GM12875 (cell line): Measurements from ENCODE around the gene HTD2.
A peak's percentile ranks its signal among the peaks of the same experiment; 100 is the strongest.

Experiments
- H3K4me3 ChIP-seq: one replicate; pipeline ENCODE4 v1.5.1; 2011; ENCODE audit warnings: low read depth, low read length, control low read depth
- TF ChIP-seq, protein P1 (sequence below): IDR thresholded peaks from 2 replicates; pipeline ENCODE4 v1.5.1; 2011; ENCODE audit warnings: low read depth, mild to moderate bottlenecking, control low read depth, inconsistent platforms, low read length, moderate library complexity, borderline replicate concordance; ENCODE audit not compliant: insufficient read depth

HTD2 gene

DNA sequence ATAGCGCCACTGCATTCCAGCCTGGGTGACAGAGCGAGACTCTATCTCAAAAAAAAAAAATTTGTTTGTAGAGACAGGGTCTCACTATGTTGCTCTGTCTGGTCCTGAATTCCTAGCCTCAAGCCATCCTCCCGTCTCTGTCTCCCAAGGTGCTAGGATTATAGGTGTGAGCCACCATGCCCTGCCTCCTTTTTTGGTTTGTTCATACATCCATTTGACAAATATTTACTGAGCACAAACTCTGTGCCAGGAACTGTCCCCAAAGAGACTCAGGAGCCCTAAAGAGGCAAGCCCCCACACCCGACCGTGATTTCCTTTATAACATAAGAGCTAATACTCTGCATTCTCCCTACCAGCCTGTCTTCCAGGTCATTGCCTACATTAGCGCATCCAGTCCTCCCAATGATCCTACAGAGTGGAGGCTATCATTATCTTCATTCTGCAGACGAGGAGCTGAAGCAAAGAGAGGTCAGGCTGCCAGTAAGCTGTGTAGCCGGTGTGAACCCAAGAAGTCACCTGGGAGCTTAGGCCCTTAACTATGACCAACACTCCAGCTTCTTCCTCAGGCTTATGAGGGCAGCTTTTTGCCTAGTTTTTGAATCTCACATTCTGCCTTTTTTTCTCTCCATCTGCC, 20.1 kb downstream of the HTD2 start:
- H3K4me3 ChIP-seq, result no peak overlapping the region
- TF ChIP-seq, protein P1, sequence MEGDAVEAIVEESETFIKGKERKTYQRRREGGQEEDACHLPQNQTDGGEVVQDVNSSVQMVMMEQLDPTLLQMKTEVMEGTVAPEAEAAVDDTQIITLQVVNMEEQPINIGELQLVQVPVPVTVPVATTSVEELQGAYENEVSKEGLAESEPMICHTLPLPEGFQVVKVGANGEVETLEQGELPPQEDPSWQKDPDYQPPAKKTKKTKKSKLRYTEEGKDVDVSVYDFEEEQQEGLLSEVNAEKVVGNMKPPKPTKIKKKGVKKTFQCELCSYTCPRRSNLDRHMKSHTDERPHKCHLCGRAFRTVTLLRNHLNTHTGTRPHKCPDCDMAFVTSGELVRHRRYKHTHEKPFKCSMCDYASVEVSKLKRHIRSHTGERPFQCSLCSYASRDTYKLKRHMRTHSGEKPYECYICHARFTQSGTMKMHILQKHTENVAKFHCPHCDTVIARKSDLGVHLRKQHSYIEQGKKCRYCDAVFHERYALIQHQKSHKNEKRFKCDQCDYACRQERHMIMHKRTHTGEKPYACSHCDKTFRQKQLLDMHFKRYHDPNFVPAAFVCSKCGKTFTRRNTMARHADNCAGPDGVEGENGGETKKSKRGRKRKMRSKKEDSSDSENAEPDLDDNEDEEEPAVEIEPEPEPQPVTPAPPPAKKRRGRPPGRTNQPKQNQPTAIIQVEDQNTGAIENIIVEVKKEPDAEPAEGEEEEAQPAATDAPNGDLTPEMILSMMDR, result no peak

DNA sequence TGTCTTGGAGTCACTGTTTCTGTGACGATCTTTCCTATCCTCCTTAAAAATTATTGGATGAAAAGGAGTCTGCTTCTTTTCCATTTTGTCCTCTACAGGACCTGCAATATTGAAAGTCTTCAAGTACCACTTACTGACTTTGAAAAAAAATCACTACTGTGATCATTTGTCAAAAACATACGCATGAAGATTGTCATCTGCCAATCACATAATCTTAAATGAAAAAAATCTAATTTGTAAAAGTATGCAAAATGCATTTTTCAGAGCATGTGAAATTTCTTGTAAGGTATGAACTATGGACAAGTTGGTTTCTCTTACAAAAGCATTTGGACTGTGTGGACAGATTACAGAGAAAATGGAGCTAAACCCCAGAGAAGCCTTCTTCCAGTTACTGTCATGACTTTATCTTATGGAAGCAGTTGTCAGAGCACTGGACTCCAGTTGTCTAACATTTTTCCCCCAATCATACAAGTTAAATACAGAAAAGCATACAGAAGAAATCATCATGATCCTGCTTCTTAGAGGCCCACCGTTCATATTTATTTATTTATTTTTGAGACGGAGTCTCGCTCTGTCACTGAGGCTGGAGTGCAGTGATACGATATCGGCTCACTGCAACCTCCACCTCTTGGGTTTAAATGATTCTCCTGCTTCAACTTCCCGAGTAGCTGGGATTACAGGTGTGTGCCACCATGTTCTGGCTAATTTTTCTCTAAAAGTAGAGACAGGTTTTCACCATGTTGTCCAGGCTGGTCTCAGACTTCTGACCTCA, 23.0 kb downstream of the HTD2 start:
- no peak overlapping the region for H3K4me3 ChIP-seq
- TF ChIP-seq, protein P1, result no peak

DNA sequence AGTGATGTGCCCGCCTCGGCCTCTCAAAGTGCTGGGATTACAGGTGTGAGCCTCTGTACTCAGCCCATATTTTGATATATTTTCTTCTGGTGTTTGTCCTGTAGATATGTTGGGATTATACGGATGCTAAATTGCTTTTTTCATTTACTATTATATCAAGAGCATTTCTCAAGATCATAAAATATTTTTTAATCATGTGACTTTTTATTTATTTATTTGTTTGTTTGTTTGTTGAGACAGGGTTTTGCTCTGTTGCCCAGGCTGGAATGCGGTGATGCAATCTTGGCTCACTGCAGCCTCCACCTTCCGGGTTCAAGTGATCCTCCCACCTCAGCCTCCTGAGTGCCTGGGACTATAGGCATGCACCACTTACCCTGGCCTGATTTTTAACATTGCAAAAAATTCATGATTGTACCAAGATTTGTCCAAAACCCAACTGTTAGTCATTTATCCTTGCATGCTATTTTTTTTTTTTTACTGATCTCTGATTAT, 23.6 kb downstream of the HTD2 start:
- TF ChIP-seq, protein P1, result no peak
- no peak overlapping the region for H3K4me3 ChIP-seq

DNA sequence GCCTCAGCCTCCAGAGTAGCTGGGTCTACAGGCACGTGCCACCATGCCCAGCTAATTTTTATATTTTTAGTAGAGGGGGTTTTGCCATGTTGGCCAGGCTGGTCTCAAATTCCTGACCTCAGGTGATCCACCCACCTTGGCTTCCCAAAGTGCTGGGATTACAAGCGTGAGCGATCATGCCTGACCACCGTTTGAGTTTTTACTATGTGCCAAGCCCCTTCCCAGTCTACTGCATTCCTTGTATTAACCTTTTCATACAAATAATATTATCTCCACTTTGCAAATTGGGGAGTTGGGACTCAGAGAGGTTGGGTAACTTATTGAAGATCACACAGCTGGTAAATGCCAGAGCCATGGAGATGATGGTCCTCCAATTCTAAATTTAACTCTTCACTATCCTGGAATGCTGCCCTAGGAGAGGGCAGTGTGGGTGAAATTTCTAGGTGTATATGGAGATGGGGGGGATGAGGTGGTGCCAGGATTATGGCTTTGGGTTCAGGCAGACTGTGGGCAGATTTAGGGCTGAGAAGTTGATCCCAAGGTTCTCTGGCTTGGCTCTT, 25.4 kb downstream of the HTD2 start:
- no peak overlapping the region for H3K4me3 ChIP-seq
- TF ChIP-seq, protein P1, result no peak

DNA sequence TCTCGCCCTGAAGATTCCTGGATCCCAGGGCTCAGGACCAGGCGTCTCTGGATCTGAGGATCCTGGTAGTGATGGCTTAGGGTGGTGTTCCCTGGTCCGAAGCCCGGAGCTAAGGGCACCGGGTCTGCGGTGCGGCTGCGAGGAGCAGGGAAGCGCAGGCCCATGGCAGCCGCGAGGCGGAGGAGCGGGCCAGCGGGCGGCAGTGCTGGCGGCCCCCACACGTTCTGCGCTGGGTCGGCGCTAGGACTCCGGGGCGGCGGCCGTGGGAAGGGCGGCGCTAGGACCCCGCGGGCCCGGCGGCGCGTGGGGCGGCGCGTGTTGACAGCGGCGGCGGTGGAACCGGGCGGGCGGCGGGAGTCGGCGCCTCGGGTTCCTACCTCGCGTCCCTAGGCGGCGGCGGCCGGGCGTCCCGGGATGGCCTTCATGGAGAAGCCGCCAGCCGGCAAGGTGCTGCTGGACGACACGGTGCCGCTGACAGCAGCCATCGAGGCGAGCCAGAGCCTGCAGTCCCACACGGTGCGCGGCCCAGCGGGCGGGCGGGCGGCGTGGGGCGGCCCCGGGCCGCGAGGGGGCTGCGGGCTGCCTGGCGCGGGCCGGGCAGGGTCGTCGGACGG, 26.4 kb downstream of the HTD2 start, which contains the start of gene PXK:
Gene PXK, plus strand, starts transcription at position 318 of the 614 bp plus-strand sequence. Its CDS starts 97 bp downstream, at position 415.
- TF ChIP-seq, protein P1, result peak; percentile 44; the same call in 1 of the 2 replicates
- H3K4me3 ChIP-seq, result peak within 1 kb of the TSS; percentile 74

DNA sequence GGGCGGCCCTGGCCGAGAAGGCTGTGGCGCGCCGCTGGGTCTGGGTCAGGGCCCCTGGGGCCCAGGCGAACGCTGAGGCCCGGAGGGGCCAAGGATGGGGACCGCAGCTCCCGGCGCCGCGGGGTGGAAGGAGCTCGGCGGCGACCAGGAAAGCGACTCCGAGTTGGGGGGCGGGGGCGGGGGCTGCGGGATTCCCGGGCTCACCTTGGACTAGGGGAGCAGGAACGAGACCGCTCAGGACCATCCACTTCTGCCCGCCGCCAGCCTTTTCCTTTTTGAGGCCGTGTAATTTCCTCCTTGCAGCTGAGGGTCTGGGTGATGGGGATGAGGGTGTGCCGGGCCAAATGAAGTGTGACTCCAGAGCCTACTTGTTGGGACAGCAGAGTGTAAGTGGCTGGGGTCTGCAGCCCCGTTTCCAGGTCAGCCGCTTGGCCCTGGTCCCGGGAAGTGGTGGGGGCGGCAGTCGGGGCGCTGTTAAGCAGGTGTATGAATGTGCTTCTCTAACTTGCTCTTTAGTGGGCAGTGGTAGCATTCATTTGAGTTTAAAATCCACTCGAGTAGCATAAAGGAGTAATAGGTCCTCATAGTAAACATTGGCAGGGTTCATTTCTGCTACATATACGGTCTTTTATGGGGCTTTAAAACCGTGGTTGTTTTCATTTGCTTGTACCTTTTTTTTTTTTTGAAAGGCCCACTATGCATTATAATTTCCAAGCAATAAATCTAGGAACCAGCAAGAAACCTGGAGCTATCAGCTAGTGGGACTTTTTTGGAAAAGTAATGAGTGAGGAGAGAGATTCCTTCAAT, 27.1 kb downstream of the HTD2 start:
- TF ChIP-seq, protein P1, result peak; percentile 20; the same call in 1 of the 2 replicates
- H3K4me3 ChIP-seq, result peak overlapping the region; percentile 74
